GM18520 (cell line): ENCODE measurements around the gene ZMIZ1.

Experiments
- ATAC-seq: cut with Tn5 transposase; IDR thresholded peaks from one replicate; pipeline ENCODE4 v1.9.1; 2021; ENCODE audit not compliant: unreplicated experiment

ZMIZ1 gene

DNA sequence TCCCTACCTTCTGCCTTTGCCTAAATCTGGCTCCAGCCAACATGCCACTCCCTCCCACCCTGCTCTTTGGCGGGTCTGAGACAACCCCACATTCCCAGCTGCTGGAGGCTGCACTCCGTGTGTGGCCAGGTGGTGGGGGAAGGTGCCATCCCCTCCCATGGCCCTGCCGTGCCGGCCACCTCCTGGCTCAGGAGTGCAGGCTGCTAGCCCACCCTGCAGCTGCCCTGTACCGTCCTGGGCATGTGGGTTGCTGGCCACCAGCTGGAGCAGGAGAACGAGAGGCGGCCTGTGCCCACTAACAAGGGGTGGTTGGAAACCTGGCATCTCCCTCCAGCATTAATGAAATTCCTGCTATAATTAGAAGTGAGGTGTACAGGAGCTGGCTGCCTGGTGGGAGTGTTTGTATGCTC is 97.6 kb downstream of the ZMIZ1 start:
- ATAC-seq = no peak

DNA sequence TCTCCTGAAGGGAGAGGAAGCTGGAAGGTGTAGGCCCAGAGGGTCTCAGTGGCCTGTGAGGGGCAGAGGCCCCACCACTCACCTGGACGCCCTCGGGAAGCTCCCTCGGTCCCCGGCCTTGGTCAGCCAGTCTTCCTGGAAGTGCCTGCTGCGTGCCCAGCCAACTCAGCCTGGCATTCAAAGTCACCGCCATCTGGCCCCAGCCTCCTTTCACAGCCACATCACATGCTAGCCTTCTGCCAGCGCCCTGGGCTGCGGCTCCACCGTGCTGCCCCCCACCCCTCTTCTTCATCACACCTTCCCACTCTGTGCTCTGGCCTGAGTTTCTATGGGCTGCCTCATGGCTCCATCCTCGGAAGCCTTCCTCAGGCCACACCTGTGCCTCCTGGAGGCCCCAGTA is 98.0 kb downstream of the ZMIZ1 start:
- ATAC-seq = no peak

DNA sequence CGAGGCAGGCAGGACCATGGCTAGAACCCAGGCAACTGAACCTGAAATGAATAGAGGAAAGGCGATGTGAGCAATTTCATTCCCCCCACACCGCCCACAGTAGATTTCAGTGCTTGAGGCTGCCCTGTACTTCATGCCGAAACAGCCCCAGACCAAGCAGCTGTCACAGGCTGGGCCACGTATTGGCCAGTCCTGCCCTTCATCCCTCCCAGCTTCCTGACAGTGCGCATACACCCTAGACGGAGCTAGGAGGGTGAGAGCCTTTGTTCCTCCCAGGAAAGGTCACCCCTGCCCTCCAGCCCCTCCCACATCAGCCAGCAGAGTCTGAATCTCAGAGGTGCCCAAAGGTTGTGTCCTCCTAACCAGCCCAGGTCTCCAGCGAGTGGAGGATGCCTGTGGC is 98.8 kb downstream of the ZMIZ1 start:
- ATAC-seq = no peak

DNA sequence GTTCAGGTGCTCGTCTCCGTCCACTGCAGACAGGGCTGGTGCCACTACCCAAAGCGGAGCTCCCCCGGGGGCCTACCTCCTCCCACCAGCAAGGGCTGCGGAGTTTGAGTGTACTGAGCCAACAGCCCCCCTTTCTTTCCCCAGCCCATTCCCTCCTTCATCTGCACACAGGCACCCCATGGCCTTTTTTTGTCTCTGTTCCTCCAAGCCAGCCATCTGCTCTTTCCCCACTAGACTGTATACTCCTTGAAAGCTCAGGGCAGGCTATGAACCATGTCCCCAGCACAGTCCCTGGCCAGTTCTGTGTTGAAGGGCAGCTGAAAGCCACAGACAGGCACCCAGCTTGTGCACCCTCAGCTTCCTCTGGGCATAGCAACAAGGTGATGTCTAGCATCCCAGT is 99.4 kb downstream of the ZMIZ1 start:
- ATAC-seq = no peak

DNA sequence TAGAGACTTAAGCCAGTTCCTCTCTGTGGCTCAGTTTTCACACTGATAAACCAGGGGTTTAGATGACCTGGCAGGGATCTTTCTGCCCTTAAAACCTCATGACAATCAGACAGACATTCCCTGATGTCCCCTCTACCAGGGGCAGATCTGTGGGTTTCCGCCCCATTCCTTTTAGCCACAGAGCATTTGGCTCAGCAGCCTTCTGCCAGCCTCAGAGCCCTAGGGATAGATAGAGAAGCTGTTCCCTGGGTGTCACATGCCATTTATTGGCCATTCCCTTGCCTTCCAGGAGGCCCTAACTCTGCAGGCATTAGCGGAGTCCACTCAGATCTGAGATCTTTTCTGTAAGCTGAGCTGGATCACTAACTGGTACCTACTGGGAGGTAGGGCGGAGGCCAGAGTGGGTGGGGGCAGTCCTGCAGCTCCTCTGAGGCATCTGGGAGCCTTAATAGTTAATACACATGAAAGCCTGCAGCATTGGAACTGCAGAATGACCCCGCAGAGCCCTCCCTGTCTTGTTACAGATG is 101.5 kb downstream of the ZMIZ1 start:
- no peak for ATAC-seq

DNA sequence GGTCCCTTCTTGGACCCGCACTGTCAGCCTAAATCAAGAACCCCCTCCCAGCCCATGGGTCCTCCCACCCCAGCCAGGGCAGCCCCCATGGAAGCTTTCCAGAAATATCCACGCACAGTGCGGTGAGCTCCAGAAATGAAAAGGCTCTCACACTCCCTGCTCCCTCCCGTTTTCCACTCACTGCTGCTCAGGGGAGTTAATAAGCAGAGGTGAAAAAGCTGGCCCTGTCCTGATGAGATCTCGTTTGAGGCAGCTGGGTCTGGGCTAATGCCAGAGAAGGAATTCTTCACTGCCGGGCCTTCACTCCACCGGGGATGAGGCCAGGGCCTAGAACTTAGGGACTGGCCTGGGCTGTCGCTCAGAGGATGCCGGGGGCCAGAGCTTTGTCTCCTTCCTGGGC is 102.2 kb downstream of the ZMIZ1 start:
- no peak for ATAC-seq

DNA sequence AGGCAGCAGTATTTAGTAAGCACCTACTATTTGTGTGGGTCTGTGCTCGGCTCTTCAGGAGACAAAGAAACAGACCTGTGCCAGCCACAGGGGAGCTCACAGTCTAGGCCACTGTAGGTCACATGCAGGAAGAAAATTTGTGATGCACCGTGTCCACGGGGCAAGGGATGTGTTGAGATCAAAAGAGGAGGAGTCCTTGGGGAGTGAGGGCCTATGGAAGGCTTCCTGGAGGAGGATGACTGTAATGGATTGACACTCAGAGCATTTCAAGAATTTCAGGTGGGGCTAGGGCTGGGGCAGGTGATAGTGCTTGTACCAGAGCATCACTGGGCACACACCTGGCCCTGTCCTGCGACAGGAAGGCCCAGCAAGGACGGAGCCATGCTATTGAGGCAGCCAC is 102.7 kb downstream of the ZMIZ1 start:
- ATAC-seq = no peak

DNA sequence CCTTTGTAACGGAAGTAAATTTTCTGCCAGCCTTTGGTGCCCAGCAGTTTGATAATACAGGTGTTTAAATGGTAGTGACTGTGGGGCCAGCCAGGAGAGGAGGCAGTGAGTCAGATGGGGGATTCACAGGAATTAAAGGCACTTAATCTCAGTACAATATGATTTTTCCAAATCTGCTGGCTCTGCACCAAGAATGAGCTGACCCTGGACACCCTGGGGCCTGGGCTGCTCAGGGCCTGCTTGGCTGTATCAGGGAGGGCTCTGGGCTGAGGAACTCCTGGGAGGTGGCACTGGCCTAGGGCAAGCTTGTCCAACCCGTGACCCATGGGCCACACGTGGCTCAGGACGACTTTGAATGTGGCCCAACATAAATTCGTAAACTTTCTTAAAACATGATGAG is 104.1 kb downstream of the ZMIZ1 start:
- ATAC-seq = no peak

DNA sequence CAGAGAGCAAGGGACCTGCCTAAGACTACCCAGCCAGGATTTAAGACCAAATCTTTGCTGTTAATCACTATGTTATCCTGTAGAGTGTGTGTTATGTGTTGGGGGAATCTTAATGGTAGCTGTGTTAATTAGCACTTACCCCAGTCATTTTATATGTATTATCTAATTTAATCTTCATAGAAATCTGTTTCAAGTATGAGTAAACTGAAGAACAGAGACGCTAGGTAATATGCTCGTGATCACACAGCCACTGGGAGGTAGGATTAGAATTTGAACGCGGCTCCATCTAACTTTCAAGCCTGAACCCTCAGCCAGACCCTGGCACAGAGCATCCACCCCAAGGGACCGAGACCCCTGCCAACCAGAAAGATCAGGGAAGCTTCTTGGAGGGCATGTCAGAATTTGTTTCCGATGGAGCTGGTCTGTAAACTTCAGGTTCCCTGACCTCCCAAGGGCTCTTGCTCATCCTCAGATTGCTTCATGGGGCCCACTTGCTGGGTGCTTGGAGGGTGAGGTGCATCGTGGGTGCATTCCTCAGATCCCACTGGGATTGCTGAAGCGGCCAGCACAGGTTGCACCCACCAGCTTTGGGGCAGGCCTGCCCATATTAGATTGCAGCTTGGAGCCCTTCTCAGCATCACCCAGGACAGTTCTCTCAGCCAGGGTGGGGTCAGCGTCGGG is 105.0 kb downstream of the ZMIZ1 start:
- ATAC-seq = no peak

DNA sequence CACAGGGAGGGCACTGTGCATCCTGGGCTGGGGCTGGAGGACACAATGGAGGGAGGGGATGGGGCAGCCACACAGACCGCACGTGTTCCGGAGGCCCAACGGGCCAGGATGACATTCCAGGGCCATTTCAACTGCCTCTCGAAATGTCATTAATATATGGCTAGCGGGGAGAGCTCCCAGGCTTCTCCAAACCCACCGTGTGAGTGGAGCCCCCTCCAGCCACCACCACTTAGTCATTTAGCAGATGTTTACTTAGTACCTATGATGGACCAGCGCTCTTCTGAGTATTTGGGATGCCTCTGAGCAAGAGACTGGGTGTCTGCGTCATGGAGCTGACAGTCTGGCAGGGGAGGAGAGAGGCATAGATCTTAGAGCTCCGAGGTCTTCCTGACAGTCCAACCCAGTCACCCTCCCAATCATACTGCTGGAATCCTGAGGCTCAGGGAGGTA is 107.3 kb downstream of the ZMIZ1 start:
- ATAC-seq = no peak

DNA sequence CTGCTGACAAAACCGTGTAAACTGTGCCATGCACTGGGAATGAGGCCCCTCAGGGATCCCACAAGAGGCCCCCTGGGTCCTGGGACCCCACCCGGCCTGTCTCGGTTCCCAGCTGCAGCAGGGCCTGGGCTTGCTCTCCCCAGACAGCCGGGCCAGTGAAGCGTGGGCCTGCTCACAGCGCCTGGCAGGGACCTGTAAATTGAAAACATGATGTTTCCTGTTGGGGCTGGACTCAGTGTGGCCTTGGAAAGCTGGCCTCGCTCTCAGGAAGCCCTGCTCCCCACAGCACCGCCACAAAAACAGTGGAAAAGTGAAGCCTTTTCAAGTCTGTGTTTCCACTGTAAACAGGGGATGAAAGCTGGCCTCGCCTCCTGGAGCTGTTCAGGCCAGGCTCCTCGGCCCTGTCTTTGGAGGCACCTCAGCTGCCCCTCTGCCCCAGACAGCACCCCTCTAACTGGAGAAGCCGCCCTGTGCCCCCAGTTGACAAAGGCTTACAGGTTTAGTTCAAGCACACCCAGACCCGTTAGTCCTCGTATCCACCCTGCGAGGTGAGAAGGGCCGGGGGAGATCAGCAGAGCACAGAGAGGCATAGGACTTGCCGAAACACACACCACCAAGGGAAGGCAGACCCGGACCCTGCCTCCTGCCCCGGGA is 108.3 kb downstream of the ZMIZ1 start:
- no peak for ATAC-seq

DNA sequence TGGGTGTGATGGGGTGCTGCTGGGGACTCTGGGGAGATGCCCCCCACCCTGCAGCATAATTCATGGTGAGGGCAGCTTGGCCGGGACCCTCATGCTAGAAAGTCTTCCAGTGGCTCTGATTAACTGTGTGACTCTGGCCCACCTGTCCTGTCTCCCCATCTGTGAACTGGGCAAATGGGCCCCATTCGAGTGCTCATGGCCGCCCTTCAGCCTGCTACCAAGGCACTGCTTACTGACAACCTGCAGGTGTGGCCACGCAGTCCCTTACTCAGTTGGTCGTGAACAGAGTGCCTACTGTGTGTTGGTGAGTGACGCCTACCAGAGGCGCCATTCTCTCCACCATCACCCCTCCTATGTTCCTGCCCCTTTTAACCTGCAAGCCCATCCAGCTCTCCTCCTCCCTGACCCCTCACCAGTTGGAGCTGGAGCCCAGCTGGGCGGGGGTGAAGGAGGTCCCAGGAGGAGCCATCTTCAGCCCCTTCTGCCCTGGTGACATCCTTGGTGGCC is 109.4 kb downstream of the ZMIZ1 start:
- ATAC-seq = no peak

DNA sequence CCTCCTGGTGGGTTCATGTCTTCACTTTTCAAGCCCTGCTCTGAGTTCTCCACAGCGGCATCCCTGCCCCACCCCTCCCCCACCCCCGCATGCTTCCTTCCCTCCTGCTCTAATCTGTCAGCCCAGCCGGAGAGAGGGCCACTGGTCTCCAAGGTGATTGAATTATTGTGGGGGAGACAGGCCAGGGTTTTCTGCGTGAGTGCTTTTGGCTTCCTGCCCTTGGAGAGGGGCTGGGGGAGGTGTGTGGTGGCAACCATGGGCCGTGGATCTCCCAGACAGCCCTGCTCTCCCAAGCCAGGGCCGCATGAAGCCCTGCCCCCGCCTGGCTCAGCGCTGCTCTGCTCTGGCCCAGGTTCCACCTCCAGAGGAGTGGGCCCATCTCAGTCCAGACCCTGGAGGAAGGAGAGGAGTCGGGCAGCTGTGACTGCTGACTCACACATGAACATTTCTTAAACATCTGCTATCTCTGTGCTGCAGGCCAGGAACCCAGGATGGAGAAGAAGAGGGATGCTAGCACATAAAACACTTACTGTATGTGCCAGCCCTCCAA is 109.9 kb downstream of the ZMIZ1 start:
- ATAC-seq = no peak

DNA sequence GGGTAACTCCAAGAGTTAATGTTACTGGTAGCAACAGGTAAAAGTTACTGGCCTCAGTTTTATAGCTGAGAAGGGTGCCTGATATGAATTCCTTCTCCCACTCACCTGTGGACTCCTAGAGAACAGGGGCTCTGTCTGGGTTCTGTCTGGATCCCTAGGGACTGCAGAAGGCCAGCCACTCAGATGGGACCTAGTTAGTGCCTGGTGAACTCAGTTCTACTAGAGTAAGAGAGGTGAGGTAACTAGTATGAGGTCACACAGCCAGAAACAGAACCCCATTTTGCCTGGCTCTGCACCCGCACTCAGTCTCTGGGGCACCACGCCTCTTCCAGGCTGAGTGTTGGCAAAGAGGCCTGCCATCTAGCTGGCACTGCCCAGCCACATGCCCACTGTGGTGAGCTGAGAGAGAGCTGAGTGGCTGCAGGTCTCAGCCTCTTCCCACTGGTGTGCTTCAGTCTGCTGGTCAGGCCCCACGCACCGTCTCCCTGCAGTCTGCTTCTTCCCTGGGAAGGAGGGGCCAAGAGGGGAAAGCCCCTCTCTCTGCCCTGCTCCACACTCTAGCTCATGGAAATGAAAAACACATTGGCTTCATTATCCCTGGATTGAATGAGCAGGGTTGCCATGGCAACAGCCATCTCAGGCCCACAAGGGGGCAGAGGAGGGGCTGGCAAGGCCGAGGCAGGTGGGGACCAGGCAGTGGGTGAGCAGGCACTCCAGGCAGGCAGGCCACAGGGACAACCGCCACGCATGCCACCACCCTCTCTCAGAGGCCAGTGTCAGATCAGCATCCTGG is 110.6 kb downstream of the ZMIZ1 start:
- no peak for ATAC-seq

DNA sequence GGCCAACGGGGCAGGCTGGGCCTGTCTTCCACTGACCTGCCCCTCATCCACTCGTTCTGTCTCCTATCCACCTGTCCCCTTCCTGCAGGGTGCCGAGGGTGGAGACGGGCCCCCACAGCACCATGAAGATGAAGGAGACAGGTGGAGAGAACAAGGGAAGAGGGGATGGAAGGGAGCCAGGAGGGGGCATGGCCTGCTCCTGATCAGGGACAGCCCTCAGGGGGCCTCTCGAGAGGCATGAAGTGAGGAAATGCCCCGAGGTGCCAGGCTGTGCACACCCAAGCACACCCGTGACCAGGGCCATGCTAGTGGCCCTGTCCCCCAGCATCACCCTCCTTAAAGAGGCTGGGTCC is 111.2 kb downstream of the ZMIZ1 start:
- no peak for ATAC-seq

DNA sequence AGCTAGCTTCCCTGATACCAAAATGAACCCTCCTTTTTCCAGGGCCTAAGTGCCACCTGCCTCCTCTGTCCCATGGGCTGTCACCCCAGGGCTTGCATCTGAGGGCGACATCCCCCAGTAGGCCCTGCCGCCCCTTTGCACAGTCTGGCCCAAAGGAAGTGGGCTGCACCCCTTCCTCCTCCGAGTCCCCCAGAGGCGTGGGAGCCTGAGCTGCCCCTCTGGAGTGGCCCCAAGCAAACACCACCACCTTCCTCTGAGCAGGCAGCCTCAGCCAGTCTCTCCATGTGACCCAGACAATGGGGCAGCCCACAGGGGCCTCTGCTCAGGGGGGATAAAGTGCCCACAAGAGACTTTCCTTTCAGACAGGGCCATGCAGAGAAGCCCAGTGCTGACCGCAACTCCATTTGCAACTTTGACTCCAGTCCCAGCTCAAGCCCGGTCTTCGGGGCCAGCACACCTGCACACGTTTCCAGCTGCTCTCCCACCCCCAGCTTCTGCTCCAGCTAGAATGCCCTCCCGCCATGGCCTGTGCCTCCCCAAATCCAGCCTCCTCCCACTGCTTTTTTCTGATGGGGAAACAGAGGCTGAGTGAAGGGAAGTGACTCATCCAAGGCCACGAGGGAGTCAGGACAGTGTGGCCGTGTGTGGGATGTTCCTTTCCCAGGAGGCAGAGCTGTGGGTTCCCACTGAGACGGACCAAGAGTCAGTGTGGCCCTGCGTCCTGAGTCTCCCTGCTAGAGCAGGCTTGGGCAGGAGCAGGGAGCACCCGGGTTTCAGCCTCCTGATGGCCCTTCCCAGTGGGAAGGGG is 111.9 kb downstream of the ZMIZ1 start:
- no peak for ATAC-seq

DNA sequence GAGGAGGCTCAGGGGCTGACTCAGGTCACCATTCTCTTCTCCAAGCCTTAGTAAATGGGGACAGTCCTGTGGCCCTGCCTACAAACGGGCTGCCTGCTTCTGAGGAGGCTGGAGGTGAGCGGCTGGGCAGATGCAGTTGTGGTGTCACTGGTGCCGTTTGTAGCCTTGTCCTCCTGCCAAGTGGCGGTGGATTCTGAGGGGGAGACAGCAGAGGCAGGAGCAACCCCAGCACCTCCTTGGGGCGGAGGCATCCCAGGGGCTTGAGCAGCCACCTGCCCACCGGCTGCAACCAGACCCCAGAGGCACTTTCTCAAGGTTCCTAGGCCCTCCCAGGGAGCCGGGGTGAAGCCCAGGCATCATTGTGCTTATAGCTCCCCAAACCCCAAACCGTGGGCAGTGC is 112.5 kb downstream of the ZMIZ1 start:
- no peak for ATAC-seq

DNA sequence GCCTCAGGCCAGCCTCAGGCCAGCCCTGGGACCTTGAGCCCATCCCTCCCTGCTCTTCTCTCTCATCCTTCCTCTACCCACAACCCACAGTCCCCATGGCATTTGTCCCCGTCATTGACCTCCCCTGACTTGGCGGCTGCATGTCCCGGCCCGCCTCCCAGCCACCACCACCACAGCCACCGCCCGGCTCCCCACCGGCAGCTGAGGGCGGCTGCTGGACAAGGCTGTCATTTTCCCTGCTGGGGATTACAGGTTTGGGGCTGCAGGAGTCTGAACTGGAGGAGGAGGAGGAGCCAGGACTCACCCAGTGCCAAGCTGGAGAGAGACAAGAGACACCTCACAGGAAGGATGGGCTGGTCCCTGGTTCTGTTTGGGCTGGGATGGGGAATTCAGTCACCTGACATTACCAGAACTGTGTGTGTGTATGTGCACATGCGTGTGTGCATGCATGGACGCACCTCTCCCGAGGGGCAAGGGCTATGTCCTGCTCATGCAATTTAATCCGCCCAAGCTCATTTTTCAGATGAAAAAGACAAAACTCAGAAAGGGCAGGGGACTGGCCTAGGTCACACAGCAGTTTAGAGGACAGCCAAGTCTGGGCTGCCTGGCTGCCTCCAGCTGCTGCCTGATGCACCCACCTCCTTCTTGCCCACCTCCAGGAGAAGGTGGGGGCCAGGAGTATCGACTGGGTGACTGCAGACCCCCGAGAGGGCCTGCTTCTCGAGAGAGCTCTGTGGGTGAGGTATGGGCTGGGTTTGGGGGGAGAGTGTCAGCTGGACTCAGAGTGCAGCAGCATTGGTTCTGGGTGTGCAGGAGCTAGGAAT is 113.1 kb downstream of the ZMIZ1 start:
- ATAC-seq = no peak

DNA sequence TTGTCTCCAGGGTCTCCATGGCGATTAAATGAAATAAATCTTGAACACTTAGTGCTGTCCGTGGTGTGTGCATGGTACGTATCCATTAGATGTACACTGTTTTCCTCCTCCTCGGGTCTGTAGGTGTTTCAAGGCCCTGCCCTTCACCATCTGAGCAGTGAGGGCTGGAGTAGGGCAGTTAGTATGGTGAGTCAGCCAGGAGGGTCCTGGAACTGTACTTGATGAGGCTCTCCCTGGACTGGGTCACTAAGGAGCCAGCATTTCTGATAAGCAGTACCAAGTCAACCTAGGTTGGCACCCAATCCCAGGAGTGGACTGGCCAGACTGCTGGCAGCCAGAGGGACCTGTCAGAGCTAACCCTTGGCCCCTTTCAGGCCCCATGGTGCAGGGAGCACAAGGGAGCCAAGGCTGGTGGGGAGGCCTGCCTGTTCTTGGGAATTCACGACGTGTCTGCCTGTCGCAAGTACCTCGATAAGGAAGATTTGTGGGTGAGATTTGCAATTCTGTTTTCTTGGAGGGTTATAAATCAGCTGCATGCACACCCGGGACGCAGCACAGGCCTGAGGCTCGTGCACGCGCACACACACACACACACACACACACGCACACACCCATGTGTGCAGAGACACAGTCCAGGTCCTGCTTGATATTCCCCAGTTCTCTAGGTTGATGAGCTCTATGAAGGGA is 114.2 kb downstream of the ZMIZ1 start:
- no peak for ATAC-seq
